ENCODE measurements around the gene SPATA31C2. TPM values are rescaled to one million over a fixed set of nuclear protein-coding genes. Genes with fewer than 3 reads are reported as not detected.

The SPATA31C2 gene
- total and polyA plus RNA-seq, 2 donors from 2014 or later: not detected

- peak in 3 of 5 donors; percentile 38 to 78 (median 54) for DNase-seq
- Histone ChIP-seq H3K9ac (ENCODE audit: low read length in 3 of 3) (no peak overlapping the region), H3K9me3 (ENCODE audit: control insufficient read depth in 2 of 3, insufficient read depth in 1 of 3, low read length in 3 of 3) (peaks cover 0 to 2% (median 0%) of the 10 kb centered on the region in 3 donors), H3K27me3 (ENCODE audit: control insufficient read depth, insufficient read depth, low read length) (no peaks in the 10 kb centered on the region), H3K4me3 (ENCODE audit: low read length in 3 of 3) (no peak overlapping the region), H3K4me1 (ENCODE audit: control insufficient read depth in 2 of 3, insufficient read depth in 2 of 3, low read depth in 1 of 3, low read length in 3 of 3) (no peaks in the 10 kb centered on the region), H3K27ac (ENCODE audit: low read depth in 2 of 2, low read length in 2 of 2) (no peak overlapping the region), H3K36me3 (ENCODE audit: control insufficient read depth in 2 of 3, insufficient read depth in 3 of 3, low read length in 3 of 3) (no peaks in the 10 kb centered on the region)
- TF ChIP-seq, protein P1, sequence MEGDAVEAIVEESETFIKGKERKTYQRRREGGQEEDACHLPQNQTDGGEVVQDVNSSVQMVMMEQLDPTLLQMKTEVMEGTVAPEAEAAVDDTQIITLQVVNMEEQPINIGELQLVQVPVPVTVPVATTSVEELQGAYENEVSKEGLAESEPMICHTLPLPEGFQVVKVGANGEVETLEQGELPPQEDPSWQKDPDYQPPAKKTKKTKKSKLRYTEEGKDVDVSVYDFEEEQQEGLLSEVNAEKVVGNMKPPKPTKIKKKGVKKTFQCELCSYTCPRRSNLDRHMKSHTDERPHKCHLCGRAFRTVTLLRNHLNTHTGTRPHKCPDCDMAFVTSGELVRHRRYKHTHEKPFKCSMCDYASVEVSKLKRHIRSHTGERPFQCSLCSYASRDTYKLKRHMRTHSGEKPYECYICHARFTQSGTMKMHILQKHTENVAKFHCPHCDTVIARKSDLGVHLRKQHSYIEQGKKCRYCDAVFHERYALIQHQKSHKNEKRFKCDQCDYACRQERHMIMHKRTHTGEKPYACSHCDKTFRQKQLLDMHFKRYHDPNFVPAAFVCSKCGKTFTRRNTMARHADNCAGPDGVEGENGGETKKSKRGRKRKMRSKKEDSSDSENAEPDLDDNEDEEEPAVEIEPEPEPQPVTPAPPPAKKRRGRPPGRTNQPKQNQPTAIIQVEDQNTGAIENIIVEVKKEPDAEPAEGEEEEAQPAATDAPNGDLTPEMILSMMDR (IDR thresholded peaks at IDR 0.05; ENCODE audit: borderline replicate concordance, extremely low read depth, insufficient read depth): peak; percentile 70
- intact Hi-C loops (cut with DNase I): no loop called here
- FAIRE-seq: peak; percentile 27
Measured at GRCh38 chr9:88173378-88173999, 35.2 kb upstream of the SPATA31C2 start.

- no peaks in the 10 kb centered on the region for H3K4me1 ChIP-seq (ENCODE audit: control insufficient read depth in 2 of 3, insufficient read depth in 2 of 3, low read depth in 1 of 3, low read length in 3 of 3)
- DNase-seq (no peak), FAIRE-seq (no peak)
- H3K4me3 ChIP-seq (ENCODE audit: low read length in 3 of 3): no peak overlapping the region
- no peak overlapping the region for H3K9ac ChIP-seq (ENCODE audit: low read length in 3 of 3)
- TF ChIP-seq, protein P1 (IDR thresholded peaks at IDR 0.05; ENCODE audit: borderline replicate concordance, extremely low read depth, insufficient read depth): no peak
- no peak overlapping the region for H3K27ac ChIP-seq (ENCODE audit: low read depth in 2 of 2, low read length in 2 of 2)
- no peaks in the 10 kb centered on the region for H3K36me3 ChIP-seq (ENCODE audit: control insufficient read depth in 2 of 3, insufficient read depth in 3 of 3, low read length in 3 of 3)
- intact Hi-C loops (cut with DNase I): no loop called here
- H3K27me3 ChIP-seq (ENCODE audit: control insufficient read depth, insufficient read depth, low read length): no peaks in the 10 kb centered on the region
- peaks cover 0 to 2% (median 0%) of the 10 kb centered on the region in 3 donors for H3K9me3 ChIP-seq (ENCODE audit: control insufficient read depth in 2 of 3, insufficient read depth in 1 of 3, low read length in 3 of 3)
Measured at GRCh38 chr9:88169700-88170099, 31.4 kb upstream of the SPATA31C2 start.

- peaks cover 0 to 2% (median 0%) of the 10 kb centered on the region in 3 donors for H3K9me3 ChIP-seq (ENCODE audit: control insufficient read depth in 2 of 3, insufficient read depth in 1 of 3, low read length in 3 of 3)
- no peaks in the 10 kb centered on the region for H3K4me1 ChIP-seq (ENCODE audit: control insufficient read depth in 2 of 3, insufficient read depth in 2 of 3, low read depth in 1 of 3, low read length in 3 of 3)
- no peaks in the 10 kb centered on the region for H3K36me3 ChIP-seq (ENCODE audit: control insufficient read depth in 2 of 3, insufficient read depth in 3 of 3, low read length in 3 of 3)
- H3K27ac ChIP-seq (ENCODE audit: low read depth in 2 of 2, low read length in 2 of 2): no peak overlapping the region
- H3K4me3 ChIP-seq (ENCODE audit: low read length in 3 of 3): no peak overlapping the region
- TF ChIP-seq, protein P1 (IDR thresholded peaks at IDR 0.05; ENCODE audit: borderline replicate concordance, extremely low read depth, insufficient read depth): no peak
- H3K9ac ChIP-seq (ENCODE audit: low read length in 3 of 3): no peak overlapping the region
- DNase-seq (no peak), FAIRE-seq (no peak)
- H3K27me3 ChIP-seq (ENCODE audit: control insufficient read depth, insufficient read depth, low read length): no peaks in the 10 kb centered on the region
- intact Hi-C loops (cut with DNase I): no loop called here
Measured at GRCh38 chr9:88168564-88168963, 30.3 kb upstream of the SPATA31C2 start.
